SH-SY5Y (cell line): ENCODE measurements around the gene TNIP2.

Experiments used
- GATA2 ChIP-seq: IDR thresholded peaks from 2 replicates; pipeline ENCODE4 v1.6.1; 2011; ENCODE audit warnings: mild to moderate bottlenecking, low read depth, low read length
- GATA3 ChIP-seq: IDR thresholded peaks from 2 replicates; pipeline ENCODE4 v1.6.1; 2011; ENCODE audit warnings: low read depth, mild to moderate bottlenecking, low read length, moderate library complexity

DNA sequence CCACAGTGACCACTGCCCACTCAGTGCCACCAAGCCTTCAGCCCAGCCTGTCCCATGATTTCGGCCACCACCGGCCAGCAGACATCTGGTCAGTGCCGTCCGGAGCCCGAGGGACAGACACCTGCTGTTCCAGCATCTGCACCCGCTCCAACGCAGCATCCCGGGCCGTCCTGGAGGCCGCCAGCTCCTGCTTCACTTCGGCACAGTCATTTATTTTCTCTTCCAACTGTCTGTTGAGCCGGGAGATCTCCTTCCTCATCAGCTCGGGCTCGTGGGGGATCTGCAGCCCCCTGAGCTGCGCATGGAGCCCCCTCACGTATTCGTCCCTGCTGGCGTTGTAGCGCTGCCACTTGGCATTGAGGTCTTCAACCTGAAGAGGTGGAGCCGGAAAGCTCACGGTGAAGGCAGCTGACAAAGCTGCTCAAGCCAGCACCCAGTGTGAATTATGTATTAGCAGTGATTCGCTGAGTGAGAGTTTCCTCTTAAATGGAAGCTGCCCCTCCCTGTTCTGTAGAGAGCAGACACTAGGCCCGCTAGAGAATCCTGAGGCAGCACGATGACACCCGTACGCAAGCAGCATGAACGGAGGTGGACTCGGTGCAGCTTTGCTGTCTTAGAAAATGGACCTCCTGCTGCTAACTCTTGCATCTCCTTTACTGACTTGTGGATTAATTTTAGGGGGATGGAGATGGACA lies 11.4 kb downstream of the TNIP2 start:
- no peak for TF ChIP-seq GATA2
- no peak for TF ChIP-seq GATA3
